Left ventricle myocardium inferior (tissue), 1 donor: Measurements from ENCODE around the gene SLC22A12. TPM values are rescaled to one million over a fixed set of nuclear protein-coding genes. Genes with fewer than 3 reads are reported as not detected.
"Not testable (repeated sequence)": the region's sequence is repeated elsewhere in the genome, so short reads cannot be mapped to it uniquely, and the experiment has no call there.

Source experiments
- DNase-seq: peaks from one replicate; pipeline ENCODE4 v3.0.0-alpha.2; 2020
- H3K27ac ChIP-seq: fragments of 200-600 bp; replicated peaks from 2 replicates; pipeline ENCODE4 v1.8.0; 2021
- H3K27me3 ChIP-seq: fragments of 200-600 bp; 2 replicates; pipeline ENCODE4 v1.8.0; 2021; ENCODE audit warnings: low read depth
- H3K36me3 ChIP-seq: fragments of 200-600 bp; 2 replicates; pipeline ENCODE4 v1.8.0; 2021
- H3K4me1 ChIP-seq: fragments of 200-600 bp; 2 replicates; pipeline ENCODE4 v1.8.0; 2021
- H3K4me3 ChIP-seq: fragments of 200-600 bp; 2 replicates; pipeline ENCODE4 v1.8.0; 2021; ENCODE audit warnings: mild to moderate bottlenecking, moderate library complexity
- H3K9me3 ChIP-seq: fragments of 200-600 bp; replicated peaks from 2 replicates; pipeline ENCODE4 v1.8.0; 2021
- intact Hi-C: fragments of 100-400 bp; cut with micrococcal nuclease; formaldehyde crosslinking; loops from one replicate; pipeline ENCODE4 v1.11.0; 2022
- total RNA-seq: library from RNA; stranded (reverse); fragmentation: NEBNext Ultra II Directional; extraction: Animal tissue kit (Norgen Biotek cat#: 25700); gene quantifications from one replicate; pipeline ENCODE4 v1.2.1, GENCODE V29; 2021
- TF ChIP-seq, protein P1 (sequence below): fragments of 200-600 bp; IDR thresholded peaks from 2 replicates; pipeline ENCODE4 v1.8.0; 2021; ENCODE audit warnings: antibody characterized with exemption, mild to moderate bottlenecking, borderline replicate concordance
- donor health status: DM: no; HTN: yes; CAD: no; lungs with severe emphysema.

Gene SLC22A12
- total RNA-seq, 1 donor from 2014 or later = not detected

DNA sequence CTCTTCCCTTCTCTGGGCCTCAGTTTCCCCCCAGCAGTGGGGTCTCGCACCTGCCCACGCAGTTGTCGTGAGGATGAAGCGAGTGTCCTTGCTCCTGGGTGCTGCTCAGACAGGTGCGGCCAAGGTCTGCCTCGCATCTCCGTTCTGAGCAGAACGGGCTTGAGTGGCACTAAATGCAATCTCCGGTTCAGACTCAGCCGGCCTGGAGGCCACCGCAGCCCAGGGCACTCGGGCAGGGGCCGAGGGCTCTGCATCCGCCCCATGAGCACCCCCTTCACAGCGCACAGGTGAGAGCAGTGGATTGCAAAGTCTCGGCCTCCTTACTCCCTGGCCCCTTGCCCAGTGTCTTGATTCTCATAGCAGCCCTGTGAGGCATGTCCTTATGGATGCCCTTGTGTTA, 30.1 kb upstream of the SLC22A12 start:
- TF ChIP-seq, protein P1, sequence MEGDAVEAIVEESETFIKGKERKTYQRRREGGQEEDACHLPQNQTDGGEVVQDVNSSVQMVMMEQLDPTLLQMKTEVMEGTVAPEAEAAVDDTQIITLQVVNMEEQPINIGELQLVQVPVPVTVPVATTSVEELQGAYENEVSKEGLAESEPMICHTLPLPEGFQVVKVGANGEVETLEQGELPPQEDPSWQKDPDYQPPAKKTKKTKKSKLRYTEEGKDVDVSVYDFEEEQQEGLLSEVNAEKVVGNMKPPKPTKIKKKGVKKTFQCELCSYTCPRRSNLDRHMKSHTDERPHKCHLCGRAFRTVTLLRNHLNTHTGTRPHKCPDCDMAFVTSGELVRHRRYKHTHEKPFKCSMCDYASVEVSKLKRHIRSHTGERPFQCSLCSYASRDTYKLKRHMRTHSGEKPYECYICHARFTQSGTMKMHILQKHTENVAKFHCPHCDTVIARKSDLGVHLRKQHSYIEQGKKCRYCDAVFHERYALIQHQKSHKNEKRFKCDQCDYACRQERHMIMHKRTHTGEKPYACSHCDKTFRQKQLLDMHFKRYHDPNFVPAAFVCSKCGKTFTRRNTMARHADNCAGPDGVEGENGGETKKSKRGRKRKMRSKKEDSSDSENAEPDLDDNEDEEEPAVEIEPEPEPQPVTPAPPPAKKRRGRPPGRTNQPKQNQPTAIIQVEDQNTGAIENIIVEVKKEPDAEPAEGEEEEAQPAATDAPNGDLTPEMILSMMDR = no peak
- H3K27me3 ChIP-seq = peaks cover 38% of the 10 kb centered on the region
- H3K36me3 ChIP-seq = no peaks in the 10 kb centered on the region
- DNase-seq = no peak
- intact Hi-C loops = no loop called here
- H3K9me3 ChIP-seq = no peaks in the 10 kb centered on the region
- H3K4me1 ChIP-seq = peaks cover under 1% of the 10 kb centered on the region
- no peak overlapping the region for H3K27ac ChIP-seq
- H3K4me3 ChIP-seq = no peak overlapping the region

DNA sequence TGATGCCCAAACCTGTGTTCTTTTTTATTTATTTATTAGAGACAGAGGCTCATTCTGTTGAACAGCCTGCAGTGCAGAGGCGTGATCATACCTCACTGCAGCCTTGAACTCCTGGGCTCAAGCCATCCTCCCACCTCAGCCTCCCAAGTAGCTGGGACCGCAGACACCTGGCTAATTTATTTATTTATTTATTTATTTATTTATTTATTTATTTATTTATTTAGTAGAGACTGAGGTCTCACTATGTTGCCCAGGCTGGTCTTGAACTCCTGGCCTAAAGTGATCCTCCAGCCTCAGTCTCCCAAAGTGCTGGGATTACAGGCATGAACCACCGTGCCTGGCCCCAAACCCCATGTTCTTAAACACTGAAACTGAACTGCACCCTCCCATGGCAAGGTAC, 29.6 kb upstream of the SLC22A12 start:
- intact Hi-C loops, DNase-seq: not testable (repeated sequence)

DNA sequence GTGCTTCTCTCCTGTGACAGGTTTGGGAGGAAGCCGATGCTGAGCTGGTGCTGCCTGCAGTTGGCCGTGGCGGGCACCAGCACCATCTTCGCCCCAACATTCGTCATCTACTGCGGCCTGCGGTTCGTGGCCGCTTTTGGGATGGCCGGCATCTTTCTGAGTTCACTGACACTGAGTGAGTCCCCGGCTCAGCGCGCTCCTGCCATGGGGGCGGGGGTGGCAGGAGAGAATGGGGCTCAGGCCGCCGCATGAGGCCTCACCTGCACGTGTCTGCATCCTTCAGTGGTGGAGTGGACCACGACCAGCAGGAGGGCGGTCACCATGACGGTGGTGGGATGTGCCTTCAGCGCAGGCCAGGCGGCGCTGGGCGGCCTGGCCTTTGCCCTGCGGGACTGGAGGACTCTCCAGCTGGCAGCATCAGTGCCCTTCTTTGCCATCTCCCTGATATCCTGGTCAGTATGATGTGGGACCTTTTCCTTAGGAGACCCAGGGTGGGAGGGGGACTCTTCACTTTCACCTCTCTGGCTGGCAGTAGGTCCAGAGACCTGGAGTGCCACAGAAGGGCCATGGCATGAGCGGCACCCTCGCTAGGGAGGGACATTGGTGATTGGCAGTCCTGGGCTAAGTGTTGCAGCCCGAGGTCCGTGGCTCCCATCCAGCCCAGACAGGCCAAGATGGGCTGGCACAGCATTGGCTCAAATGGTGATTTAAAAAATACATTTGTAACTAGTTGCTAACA, 28.9 kb upstream of the SLC22A12 start:
- no peak for DNase-seq
- Histone ChIP-seq H3K36me3 (no peaks in the 10 kb centered on the region), H3K27ac (no peak overlapping the region), H3K9me3 (no peaks in the 10 kb centered on the region), H3K4me1 (peaks cover 11% of the 10 kb centered on the region), H3K27me3 (peaks cover 38% of the 10 kb centered on the region), H3K4me3 (no peak overlapping the region)
- intact Hi-C loops = no loop called here
- TF ChIP-seq, protein P1 = no peak

More for the DNA sequence above, 29.6 kb upstream of the SLC22A12 start:
- not testable (repeated sequence) for H3K36me3 ChIP-seq, H3K27ac ChIP-seq, H3K4me3 ChIP-seq, H3K4me1 ChIP-seq, H3K9me3 ChIP-seq
- H3K27me3 ChIP-seq = peaks cover 38% of the 10 kb centered on the region

DNA sequence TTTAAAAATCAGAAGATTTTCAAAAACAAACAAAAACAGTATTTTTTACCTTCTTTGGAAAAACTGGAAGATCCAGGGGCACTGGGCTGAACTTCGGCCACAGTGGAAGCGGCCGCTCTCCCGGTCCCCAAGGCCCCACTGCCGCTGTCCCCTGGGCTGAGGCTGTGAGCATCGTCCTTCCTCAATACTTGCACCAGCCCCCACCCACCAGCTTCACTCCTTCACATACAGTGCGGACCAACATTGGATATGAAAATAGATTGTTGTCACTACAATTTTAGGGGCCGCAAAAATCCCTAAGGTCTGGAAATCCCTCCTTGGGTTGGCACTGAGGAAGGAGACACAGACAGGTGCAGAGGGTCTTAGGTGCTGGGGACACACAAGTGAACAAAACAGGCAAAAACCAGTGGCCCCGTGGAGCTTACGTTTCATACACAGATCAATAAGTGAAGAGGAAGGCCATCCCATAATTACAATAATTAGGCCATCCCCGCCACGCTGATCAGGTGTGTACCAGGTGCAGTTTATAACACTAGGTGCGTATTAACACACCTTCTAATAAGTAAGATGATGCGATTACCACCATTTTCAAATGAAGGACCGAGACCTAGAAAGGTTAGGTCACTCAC, 28.2 kb upstream of the SLC22A12 start:
- Histone ChIP-seq H3K27ac (no peak overlapping the region), H3K36me3 (no peaks in the 10 kb centered on the region), H3K9me3 (no peaks in the 10 kb centered on the region), H3K4me1 (peaks cover 12% of the 10 kb centered on the region), H3K4me3 (no peak overlapping the region), H3K27me3 (peaks cover 38% of the 10 kb centered on the region)
- intact Hi-C loops = no loop called here
- TF ChIP-seq, protein P1 = no peak
- DNase-seq = no peak

DNA sequence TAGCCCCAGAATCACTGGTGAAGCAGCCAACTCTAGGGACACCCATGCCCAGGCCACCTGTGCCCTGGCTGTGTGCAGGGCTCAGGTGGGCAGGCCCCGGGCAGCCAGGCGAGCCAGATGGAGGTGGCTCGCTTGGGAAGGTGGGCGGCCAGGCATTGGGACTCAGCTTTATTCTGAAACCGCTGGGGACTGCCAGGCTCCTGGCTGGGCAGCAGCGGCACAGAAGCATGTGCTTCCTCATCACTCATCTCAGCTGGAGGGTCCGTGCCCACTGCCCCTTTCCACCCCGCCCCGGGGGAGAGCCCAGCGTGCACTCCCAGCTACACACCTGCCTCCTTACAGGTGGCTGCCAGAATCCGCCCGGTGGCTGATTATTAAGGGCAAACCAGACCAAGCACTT, 27.1 kb upstream of the SLC22A12 start:
- peaks cover 12% of the 10 kb centered on the region for H3K4me1 ChIP-seq
- TF ChIP-seq, protein P1 = no peak
- intact Hi-C loops = no loop called here
- H3K9me3 ChIP-seq = no peaks in the 10 kb centered on the region
- peaks cover 33% of the 10 kb centered on the region for H3K27me3 ChIP-seq
- H3K27ac ChIP-seq = no peak overlapping the region
- no peak overlapping the region for H3K4me3 ChIP-seq
- no peak for DNase-seq
- no peaks in the 10 kb centered on the region for H3K36me3 ChIP-seq

DNA sequence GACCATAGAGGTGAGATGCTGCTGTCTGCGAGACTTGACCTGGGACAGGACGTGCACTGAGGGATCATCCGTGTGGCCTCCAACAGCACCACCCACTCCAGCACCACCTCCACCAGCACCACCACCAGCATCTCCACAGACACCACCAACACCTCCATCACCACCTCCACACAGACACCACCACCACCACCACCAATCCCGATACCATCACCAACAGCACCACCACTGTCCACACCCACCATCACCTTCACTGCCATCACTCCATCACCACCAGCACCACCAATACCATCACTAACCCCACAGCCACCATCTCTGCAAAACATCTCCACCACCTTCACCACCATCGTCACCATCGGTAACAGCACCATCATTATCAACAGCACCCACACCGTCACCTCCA, 26.6 kb upstream of the SLC22A12 start:
- Histone ChIP-seq H3K4me3 (no peak overlapping the region), H3K36me3 (no peaks in the 10 kb centered on the region), H3K9me3 (no peaks in the 10 kb centered on the region), H3K27ac (no peak overlapping the region), H3K4me1 (peaks cover 12% of the 10 kb centered on the region), H3K27me3 (peaks cover 28% of the 10 kb centered on the region)
- no peak for DNase-seq
- intact Hi-C loops = no loop called here
- TF ChIP-seq, protein P1 = no peak
